ENCODE data around the gene MYL5.
"Not testable (repeated sequence)": the region's sequence is repeated elsewhere in the genome, so short reads cannot be mapped to it uniquely, and the experiment has no call there.

MYL5 gene

GRCh38 chr4:635851-636627, 38.3 kb upstream of the MYL5 start:
- DNase-seq (ENCODE audit: low read depth), result no peak

DNA sequence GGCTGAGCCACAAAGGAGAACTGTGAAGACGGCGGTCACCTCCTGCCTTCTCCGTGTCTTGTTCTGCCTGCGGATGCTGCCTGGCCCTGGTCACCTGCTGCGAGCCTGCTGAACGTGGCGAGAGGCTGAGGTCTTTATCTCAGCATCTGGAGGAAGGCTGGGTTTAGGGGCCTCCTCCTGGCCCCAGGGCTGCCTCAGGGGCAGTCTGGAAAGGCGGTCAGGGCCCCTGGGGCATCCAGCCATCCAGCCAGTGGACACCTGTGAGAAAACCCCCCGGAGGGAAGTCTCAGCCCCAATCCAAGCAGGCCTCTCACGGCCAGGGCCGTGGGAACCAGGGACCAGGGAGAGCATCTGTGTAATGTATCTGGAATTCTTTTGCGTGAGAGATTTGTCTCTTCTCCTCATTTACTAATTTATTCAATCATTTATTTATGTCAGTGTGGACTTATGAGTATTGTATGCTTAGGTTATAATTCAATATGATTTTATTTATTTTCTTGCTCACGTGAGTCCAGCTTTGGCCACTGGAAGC, 37.6 kb upstream of the MYL5 start:
- DNase-seq (ENCODE audit: low read depth), result no peak

DNA sequence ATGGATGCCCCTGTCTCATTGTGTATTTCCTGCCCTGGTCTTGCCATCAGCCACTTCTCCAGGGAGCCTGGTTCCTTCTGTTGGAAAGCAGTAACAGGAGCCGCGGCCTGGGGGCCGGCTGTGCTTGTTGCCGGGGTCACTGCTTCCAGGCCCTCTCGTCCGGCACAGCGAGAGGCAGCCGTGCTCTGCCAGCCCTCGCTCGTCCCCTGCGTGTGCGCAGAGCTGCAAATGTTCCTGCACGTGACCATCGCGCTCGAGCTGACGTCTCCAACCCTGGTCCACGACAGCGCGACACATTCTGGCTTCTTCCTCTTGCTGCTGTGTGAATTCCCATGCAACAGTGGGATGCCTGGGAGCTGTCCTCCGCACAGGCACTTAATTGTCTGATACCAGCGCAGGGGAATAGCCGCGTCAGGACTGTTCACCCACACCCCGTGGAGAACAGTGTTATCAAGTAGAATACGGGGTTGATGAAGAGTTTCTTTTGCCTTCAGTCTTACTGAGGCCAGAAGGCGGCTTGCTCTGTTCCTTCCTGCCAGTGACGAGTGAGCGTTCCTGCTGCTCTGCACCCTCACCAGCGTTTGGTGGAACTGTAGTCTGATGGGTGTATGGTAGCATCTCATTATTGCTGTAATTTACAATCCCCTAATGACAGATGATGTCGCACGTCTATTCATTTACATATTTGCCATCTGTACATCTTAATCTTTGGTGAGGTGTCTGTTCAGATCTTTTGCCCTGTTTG, 36.6 kb upstream of the MYL5 start:
- DNase-seq (ENCODE audit: low read depth), result no peak

DNA sequence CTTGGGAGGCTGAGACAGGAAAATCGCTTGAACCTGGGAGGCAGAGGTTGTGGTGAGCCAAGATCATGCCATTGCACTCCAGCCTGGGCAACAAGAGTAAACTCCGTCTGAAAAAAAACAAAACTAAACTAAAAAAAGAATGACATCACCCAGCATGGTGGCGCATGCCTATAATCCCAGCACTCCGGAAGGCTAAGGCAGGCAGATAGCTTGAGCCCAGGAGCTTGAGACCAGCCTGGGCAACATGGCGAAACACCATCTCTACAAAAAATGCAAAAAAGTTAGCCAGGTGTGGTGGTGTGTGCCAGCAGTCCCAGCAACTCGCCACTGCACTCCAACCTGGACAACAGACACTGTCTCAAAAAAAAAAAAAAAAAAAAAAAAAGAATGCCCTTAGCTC, 32.0 kb upstream of the MYL5 start:
- not testable (repeated sequence) for DNase-seq (ENCODE audit: low read depth)

DNA sequence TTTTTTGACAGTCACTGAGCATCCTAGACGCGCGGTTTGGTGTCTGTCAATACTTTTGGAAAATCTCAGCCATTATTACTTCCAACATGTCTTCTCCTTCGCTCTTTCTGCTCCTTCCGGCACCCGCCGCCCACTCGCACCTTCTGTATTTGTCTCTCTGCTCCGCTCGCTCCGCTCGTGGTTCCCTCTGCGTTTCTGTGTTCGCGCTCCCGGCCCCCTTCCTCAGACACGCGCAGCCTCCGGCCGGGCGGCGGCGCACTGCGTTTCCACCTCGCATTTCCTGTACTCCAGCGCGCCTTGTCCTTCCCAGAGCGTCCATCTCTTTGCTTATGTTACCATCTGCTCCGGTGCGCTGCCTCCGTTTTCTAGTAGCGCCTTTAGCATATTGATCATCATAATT, 27.9 kb upstream of the MYL5 start:
- no peak for DNase-seq (ENCODE audit: low read depth)

GRCh38 chr4:647481-647880, 26.9 kb upstream of the MYL5 start:
- DNase-seq (ENCODE audit: low read depth), result no peak

GRCh38 chr4:648579-649292, 25.6 kb upstream of the MYL5 start:
- DNase-seq (ENCODE audit: low read depth), result no peak

DNA sequence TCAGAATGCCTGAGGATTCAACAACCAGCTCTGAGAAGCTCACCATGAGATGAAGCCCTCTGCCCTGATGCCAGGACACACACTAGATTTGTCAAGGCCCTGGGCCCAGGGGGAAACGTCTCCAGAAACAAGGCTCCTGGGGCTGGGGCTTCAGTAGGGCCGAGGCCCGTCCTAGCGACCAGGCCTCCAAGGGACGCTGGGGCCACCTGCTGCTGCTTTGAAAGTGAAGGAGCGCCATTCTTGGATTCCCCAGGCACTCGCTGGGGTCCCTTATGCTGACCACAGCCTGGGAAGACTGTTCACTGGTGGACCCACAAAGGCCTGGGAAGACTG, 25.1 kb upstream of the MYL5 start:
- no peak for DNase-seq (ENCODE audit: low read depth)

- no peak for DNase-seq (ENCODE audit: low read depth)
Measured at GRCh38 chr4:649751-650310, 24.5 kb upstream of the MYL5 start.

- DNase-seq (ENCODE audit: low read depth), result no peak
Measured at GRCh38 chr4:650461-650860, 23.9 kb upstream of the MYL5 start.

GRCh38 chr4:650951-651883, 23.1 kb upstream of the MYL5 start:
- DNase-seq (ENCODE audit: low read depth), result no peak

DNA sequence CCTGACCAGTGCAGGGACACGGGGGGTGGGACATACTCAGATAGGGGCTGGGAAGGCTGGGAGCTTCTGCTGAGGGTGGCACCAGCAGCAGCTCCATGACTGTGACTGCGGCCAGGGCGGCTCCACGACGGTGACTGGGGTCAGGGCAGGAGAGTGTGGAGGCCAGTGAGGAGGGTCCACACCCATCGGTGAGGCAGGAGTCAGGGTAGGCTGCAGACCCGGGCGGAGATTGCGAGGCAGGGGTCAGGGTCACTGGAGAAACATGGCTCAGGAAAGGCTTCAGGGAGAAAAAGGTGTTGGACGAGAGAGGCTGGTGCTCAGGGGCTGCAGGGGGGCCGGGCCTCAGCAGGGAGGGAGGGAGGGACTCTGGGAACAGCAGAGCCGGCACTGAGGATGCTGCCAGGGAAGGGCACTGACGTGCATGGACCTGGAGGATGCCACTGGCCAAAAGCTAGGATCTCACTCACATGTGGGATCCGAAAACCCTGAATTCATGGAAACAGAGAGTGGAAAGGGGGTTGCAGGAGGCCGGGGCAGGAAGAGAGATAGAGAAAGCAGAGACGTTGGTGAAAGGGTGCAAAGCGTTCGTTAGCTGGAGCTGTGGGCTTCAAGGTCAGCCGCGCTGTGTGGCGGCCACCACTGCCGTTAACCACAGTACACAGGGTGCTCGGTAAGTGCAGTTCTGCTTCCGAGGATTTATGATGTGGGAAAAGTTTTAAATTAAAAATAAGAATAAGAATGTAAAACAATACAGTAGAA, 22.3 kb upstream of the MYL5 start:
- DNase-seq (ENCODE audit: low read depth), result no peak

DNA sequence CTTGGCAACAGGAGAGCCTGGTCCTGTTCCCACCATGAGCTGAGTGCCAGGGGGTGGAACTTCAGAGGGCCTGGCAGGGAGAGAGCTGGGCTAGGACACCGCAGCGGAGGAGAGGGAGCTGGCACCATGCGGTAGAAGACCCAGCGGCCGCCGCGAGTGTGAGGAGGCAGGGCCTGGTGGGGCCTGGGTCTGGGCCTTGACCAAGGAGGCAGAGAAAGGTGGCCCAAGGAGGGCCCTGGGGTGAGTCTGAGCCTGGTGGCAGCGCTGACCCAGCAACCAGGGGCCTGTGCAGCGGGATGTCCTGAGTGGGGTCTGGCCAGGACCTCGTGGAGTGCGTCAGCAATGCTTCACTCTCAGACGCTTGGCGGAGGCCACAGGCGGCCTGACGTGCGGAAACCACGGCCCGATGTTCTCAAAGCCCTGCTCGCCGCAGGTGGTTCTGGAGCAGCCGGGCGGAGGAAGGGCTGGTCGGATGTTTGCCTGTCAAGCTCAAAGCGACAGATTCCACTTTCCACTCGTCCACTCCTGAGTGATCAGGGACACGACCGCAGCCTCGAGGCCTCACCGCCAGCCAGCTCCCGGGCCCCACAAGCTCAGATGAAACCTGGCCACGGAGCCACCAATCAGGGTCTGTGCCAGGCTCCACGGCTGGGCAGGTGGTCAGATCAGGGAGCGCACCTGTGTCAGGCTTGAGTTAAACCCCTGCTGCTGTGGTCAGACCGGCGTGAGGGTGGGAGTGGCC, 21.1 kb upstream of the MYL5 start:
- DNase-seq (ENCODE audit: low read depth), result no peak

DNA sequence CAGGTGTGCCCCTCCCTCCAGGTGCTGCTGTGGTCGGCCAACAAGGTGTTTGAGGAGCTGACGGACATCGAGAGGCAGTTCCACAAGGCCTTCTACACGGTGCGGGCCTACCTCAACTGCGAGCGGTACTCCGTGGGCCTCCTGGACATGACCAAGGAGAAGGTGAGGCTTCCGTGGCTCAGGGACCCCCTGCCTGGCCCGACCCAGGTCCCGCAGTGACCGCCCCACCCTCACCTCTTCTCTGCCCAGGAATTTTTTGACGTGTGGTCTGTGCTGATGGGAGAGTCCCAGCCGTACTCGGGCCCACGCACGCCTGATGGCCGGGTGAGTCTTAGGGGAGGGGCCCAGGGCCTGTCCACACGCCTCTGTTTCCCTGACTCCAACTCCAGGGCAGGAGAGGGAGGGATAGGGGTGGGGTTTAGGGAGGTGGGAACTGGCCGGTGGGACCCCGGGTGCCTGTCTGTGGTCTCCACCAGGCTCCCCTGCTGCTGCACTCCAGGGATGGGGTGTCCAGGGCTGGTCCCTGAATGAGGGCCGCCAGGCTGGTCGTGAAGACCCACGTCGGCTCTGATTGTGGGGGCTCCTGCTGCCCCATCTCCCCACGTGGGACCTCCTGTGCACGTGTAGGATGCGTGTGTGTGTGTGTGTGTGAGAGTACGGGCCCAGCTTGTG, 20.4 kb upstream of the MYL5 start:
- no peak for DNase-seq (ENCODE audit: low read depth)

GRCh38 chr4:654503-654845, 19.9 kb upstream of the MYL5 start:
- DNase-seq (ENCODE audit: low read depth), result no peak

GRCh38 chr4:654871-655463, 19.4 kb upstream of the MYL5 start:
- no peak for DNase-seq (ENCODE audit: low read depth)

DNA sequence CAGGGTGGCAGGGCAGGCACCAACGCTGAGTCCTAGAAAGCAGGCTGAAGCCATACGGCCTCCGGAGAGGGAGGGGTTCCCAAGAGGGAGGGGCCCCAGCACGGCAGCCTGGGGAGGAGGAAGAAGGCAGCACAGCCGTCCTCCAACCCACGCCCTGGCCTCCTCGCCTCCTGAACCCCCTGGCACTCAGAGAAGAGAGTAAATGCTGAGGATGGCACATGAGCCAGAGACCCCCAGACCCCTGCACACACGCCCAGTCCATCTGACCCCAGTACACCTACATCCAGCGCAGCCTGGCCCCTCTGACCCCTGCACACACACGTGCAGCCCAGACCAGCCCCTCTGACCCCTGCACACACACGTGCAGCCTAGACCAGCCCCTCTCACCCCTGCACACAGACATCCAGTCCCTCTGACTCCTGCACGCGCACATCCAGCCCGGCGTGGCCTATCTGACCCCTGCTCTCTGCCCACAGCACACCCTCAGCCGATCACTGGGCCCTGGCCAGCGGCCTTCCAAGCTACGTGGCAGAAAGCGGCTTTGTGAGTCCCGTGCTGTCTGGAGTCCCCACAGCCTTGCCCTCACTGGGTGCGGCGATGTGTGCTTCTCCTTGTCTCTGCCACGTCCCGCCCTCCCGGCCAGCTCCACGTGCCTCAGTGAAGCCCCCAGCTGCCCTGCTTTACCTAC, 18.7 kb upstream of the MYL5 start:
- DNase-seq (ENCODE audit: low read depth), result no peak

All from activated T-cell treated with anti-CD3 and anti-CD28 coated beads for 1 hour (primary cell).